Gastrocnemius medialis (tissue), 4 donors: ENCODE measurements around the gene MAP3K6.

Source experiments
- POLR2A ChIP-seq, 2 donors: fragments of 450-650 bp; IDR thresholded peaks; one replicate each; pipeline ENCODE4 v1.6.1; 2017; ENCODE audit warnings: antibody characterized with exemption in 2 of 2, mild to moderate bottlenecking in 2 of 2, moderate library complexity in 2 of 2
- TF ChIP-seq, protein P1 (sequence below), 5 experiments: fragments of 450-650 bp in 3 of 5; fragments of 200-600 bp in 2 of 5; sonication (generic) in 2 of 5; IDR thresholded peaks in 4 of 5; conservative IDR thresholded peaks in 1 of 5; 1 replicate in 4 of 5; 2 replicates in 1 of 5; pipeline ENCODE4 v1.5.1; 2016 to 2019; ENCODE audit warnings: antibody characterized with exemption in 5 of 5, mild to moderate bottlenecking in 3 of 5, moderate library complexity in 3 of 5

DNA sequence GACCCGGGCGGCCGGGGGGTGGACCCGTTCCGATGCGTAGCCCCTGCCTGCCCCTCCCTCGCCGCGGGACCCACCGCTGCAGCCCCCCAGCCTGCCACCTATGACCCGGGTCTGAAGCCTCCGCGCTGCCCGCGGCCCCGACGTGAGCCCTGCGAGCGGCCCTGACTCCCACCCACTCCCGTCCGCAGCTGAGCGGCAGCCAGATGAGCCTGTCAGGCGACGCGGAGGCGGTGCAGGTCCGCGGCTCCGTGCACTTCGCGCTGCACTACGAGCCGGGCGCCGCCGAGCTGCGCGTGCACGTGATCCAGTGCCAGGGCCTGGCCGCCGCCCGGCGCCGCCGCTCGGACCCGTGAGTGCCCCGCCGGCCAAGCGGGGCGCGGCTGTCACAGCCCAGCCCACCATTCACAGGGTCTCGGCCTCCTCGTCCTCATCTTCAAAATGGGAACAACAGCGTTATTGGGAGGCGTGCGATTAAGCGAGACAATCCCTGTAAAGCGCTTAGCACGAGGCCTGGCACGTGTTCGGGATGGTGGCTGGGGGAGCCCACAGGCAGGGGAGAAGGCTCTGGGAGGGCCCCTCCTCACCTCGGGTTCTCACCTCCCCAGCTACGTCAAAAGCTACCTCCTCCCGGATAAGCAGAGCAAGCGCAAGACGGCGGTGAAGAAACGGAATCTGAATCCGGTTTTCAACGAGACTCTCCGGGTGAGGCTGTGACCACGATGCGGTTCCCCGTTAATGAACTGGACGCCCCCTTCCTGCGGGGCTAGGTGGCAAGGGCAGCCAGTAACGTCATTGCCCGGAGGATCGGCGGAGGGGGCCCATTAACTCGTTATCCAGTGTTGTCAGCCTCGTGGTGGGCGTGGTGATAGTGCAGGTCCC, 16.7 kb downstream of the MAP3K6 start:
- TF ChIP-seq, protein P1, sequence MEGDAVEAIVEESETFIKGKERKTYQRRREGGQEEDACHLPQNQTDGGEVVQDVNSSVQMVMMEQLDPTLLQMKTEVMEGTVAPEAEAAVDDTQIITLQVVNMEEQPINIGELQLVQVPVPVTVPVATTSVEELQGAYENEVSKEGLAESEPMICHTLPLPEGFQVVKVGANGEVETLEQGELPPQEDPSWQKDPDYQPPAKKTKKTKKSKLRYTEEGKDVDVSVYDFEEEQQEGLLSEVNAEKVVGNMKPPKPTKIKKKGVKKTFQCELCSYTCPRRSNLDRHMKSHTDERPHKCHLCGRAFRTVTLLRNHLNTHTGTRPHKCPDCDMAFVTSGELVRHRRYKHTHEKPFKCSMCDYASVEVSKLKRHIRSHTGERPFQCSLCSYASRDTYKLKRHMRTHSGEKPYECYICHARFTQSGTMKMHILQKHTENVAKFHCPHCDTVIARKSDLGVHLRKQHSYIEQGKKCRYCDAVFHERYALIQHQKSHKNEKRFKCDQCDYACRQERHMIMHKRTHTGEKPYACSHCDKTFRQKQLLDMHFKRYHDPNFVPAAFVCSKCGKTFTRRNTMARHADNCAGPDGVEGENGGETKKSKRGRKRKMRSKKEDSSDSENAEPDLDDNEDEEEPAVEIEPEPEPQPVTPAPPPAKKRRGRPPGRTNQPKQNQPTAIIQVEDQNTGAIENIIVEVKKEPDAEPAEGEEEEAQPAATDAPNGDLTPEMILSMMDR (IDR thresholded peaks at IDR 0.05 in 4 of 5, conservative IDR thresholded peaks at IDR 0.05 in 1 of 5), result peak in 1 of 5 experiments; percentile 9
- no peak for TF ChIP-seq POLR2A (IDR thresholded peaks at IDR 0.05)
